Cardiac muscle cell (in vitro differentiated cells and primary cell): ENCODE results near the gene CPNE1. TPM values are rescaled to one million over a fixed set of nuclear protein-coding genes. Genes with fewer than 3 reads are reported as not detected.
A peak's percentile ranks its signal among the peaks of the same experiment; 100 is the strongest.
"Not testable (repeated sequence)": the region's sequence is repeated elsewhere in the genome, so short reads cannot be mapped to it uniquely, and the experiment has no call there.

ENCODE experiments used
- DNase-seq, 2 donors: peaks; one replicate each; pipeline versions ENCODE4 v3.0.0 to v3.0.0-alpha.2; 2010 to 2017; ENCODE audit warnings: low read depth in 1 of 2, low spot score in 1 of 2
- H3K27ac ChIP-seq: fragments of 200-600 bp; sonication (generic); 2 replicates; pipeline ENCODE4 v1.5.1; 2016
- H3K27me3 ChIP-seq: fragments of 200-600 bp; sonication (generic); 2 replicates; pipeline ENCODE4 v1.6.0; 2016; ENCODE audit warnings: control low read depth
- H3K36me3 ChIP-seq: fragments of 200-600 bp; sonication (generic); 2 replicates; pipeline ENCODE4 v1.5.1; 2016; ENCODE audit warnings: control low read depth
- H3K4me1 ChIP-seq: fragments of 200-600 bp; sonication (generic); 2 replicates; pipeline ENCODE4 v1.8.1; 2017; ENCODE audit warnings: low read depth, mild to moderate bottlenecking, mixed run types
- H3K4me3 ChIP-seq: fragments of 200-600 bp; sonication (generic); 2 replicates; pipeline ENCODE4 v1.5.1; 2016; ENCODE audit warnings: mild to moderate bottlenecking
- H3K9me3 ChIP-seq: fragments of 200-600 bp; sonication (generic); 2 replicates; pipeline ENCODE4 v1.5.1; 2017; ENCODE audit warnings: low read depth, mild to moderate bottlenecking, control low read depth
- CTCF ChIP-seq: IDR thresholded peaks from 2 replicates; pipeline ENCODE4 v1.5.1; 2012; ENCODE audit warnings: low read depth, mild to moderate bottlenecking, low read length
- polyA plus RNA-seq: library from polyadenylated mRNA; unstranded; fragments of >200 nt; fragmentation: Nextera tagmentation; extraction: Ambion mirVana; gene quantifications from 2 replicates; pipeline ENCODE4 v1.2.1, GENCODE V29; 2016
- total RNA-seq: library from RNA; depleted of rRNA; stranded (reverse); fragments of >200 nt; gene quantifications from 2 replicates; pipeline ENCODE4 v1.2.3, GENCODE V29; 2016

The CPNE1 gene
- total and polyA plus RNA-seq, 2 experiments from 2014 or later: 225 to 355 TPM

GRCh38 chr20:35710039-35710438, 45.3 kb upstream of the CPNE1 start:
- Histone ChIP-seq H3K4me1 (no peaks in the 10 kb centered on the region), H3K27ac (peak overlapping the region; percentile 7), H3K36me3 (peaks cover 93% of the 10 kb centered on the region), H3K4me3 (no peak overlapping the region), H3K9me3 (no peaks in the 10 kb centered on the region), H3K27me3 (no peaks in the 10 kb centered on the region)
- TF ChIP-seq CTCF: no peak
- no peak for DNase-seq

GRCh38 chr20:35709259-35709658, 44.6 kb upstream of the CPNE1 start:
- Histone ChIP-seq H3K4me1 (no peaks in the 10 kb centered on the region), H3K36me3 (peaks cover 93% of the 10 kb centered on the region), H3K27me3 (no peaks in the 10 kb centered on the region), H3K9me3 (no peaks in the 10 kb centered on the region), H3K27ac (peak overlapping the region; percentile 35), H3K4me3 (no peak overlapping the region)
- TF ChIP-seq CTCF: no peak
- no peak for DNase-seq

- no peak for TF ChIP-seq CTCF
- peaks cover 93% of the 10 kb centered on the region for H3K36me3 ChIP-seq
- H3K4me3 ChIP-seq: no peak overlapping the region
- no peak overlapping the region for H3K27ac ChIP-seq
- no peaks in the 10 kb centered on the region for H3K27me3 ChIP-seq
- H3K9me3 ChIP-seq: no peaks in the 10 kb centered on the region
- no peak for DNase-seq
- no peaks in the 10 kb centered on the region for H3K4me1 ChIP-seq
Measured at GRCh38 chr20:35708502-35708901, 43.8 kb upstream of the CPNE1 start.

- H3K9me3 ChIP-seq, H3K27me3 ChIP-seq, H3K4me1 ChIP-seq, DNase-seq, H3K4me3 ChIP-seq, H3K27ac ChIP-seq: not testable (repeated sequence)
- H3K36me3 ChIP-seq: peaks cover 96% of the 10 kb centered on the region
Measured at GRCh38 chr20:35706591-35707529, 42.2 kb upstream of the CPNE1 start.

GRCh38 chr20:35705894-35706293, 41.2 kb upstream of the CPNE1 start:
- H3K4me3 ChIP-seq, H3K9me3 ChIP-seq, H3K27me3 ChIP-seq, H3K27ac ChIP-seq, DNase-seq, H3K4me1 ChIP-seq: not testable (repeated sequence)
- peaks cover 91% of the 10 kb centered on the region for H3K36me3 ChIP-seq

GRCh38 chr20:35704514-35705261, 40.0 kb upstream of the CPNE1 start:
- Histone ChIP-seq H3K27ac (no peak overlapping the region), H3K27me3 (no peaks in the 10 kb centered on the region), H3K4me3 (no peak overlapping the region), H3K4me1 (peaks cover 7% of the 10 kb centered on the region), H3K36me3 (peaks cover 81% of the 10 kb centered on the region), H3K9me3 (no peaks in the 10 kb centered on the region)
- TF ChIP-seq CTCF: no peak
- no peak for DNase-seq
